ENCODE data around the gene YPEL1.

The YPEL1 gene

GRCh38 chr22:21760640-21761039 is 25.0 kb upstream of the YPEL1 start:
- TF ChIP-seq, protein P1, sequence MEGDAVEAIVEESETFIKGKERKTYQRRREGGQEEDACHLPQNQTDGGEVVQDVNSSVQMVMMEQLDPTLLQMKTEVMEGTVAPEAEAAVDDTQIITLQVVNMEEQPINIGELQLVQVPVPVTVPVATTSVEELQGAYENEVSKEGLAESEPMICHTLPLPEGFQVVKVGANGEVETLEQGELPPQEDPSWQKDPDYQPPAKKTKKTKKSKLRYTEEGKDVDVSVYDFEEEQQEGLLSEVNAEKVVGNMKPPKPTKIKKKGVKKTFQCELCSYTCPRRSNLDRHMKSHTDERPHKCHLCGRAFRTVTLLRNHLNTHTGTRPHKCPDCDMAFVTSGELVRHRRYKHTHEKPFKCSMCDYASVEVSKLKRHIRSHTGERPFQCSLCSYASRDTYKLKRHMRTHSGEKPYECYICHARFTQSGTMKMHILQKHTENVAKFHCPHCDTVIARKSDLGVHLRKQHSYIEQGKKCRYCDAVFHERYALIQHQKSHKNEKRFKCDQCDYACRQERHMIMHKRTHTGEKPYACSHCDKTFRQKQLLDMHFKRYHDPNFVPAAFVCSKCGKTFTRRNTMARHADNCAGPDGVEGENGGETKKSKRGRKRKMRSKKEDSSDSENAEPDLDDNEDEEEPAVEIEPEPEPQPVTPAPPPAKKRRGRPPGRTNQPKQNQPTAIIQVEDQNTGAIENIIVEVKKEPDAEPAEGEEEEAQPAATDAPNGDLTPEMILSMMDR (IDR thresholded peaks at IDR 0.05; ENCODE audit: low read depth, low read length): no peak
- H3K4me3 ChIP-seq (ENCODE audit: low read depth, low read length): no peak overlapping the region

DNA sequence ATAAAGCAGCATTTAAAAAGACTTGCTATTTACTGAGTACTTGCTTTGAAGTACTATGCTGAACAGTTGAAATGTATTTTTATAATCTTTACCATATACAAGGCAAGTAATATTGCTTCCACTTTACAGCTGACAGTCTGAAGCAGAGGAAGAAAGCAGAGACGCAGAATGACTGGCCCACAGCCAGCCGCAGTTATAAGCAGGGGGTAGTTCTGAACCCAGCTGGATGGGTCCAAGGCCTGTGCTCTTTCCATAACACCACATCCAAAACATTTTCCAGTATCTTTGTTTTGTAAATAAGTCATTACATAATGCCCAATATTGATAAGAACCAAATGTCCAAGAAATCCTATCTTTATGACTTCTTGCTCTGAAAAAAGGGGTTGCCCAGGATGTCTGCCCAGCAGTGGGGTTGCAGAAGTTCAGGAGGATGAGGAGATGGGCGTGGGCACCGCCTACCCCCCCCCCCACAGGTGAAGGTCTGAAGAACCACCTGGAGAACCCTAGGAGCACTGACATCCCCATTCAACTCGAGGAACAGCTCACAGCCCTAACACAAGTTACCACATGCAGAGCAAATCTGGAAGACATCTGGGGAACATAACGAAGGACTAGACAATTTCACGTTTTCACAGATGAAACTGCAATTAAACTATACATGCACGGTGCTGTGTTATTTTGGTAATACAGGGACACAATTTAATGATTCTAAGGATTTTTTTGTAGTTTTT is 24.2 kb upstream of the YPEL1 start:
- no peak overlapping the region for H3K4me3 ChIP-seq (ENCODE audit: low read depth, low read length)
- TF ChIP-seq, protein P1 (IDR thresholded peaks at IDR 0.05; ENCODE audit: low read depth, low read length): no peak

DNA sequence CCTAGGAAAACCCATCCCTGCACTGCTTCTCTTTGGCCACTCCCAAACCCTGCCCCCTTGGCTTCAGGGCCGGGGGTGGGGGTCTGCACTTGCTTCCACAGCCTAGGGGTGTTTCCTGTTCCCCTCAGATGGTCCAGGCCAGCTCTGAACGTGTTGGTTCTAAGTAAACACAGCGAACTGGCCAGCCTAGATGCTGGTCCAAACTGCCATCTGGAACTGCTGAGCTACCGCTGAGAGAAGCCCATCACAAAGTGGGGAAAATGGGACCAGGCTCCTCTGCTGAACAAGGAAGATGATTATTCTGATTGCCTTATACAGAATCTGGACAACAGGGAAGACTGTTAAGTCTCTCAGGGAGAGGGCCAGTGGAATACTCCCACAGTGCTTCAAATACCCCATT is 23.5 kb upstream of the YPEL1 start:
- TF ChIP-seq, protein P1 (IDR thresholded peaks at IDR 0.05; ENCODE audit: low read depth, low read length): no peak
- no peak overlapping the region for H3K4me3 ChIP-seq (ENCODE audit: low read depth, low read length)

- TF ChIP-seq, protein P1 (IDR thresholded peaks at IDR 0.05; ENCODE audit: low read depth, low read length): no peak
- no peak overlapping the region for H3K4me3 ChIP-seq (ENCODE audit: low read depth, low read length)
These were observed 22.7 kb upstream of the YPEL1 start for GRCh38 chr22:21758091-21758864.

GRCh38 chr22:21755851-21756284 is 20.3 kb upstream of the YPEL1 start:
- TF ChIP-seq, protein P1 (IDR thresholded peaks at IDR 0.05; ENCODE audit: low read depth, low read length): no peak
- no peak overlapping the region for H3K4me3 ChIP-seq (ENCODE audit: low read depth, low read length)

- TF ChIP-seq, protein P1 (IDR thresholded peaks at IDR 0.05; ENCODE audit: low read depth, low read length): no peak
- no peak overlapping the region for H3K4me3 ChIP-seq (ENCODE audit: low read depth, low read length)
These were observed 18.9 kb upstream of the YPEL1 start for GRCh38 chr22:21754523-21754922.
